Smooth muscle cell (in vitro differentiated cells): ENCODE results near the gene ELSPBP1. TPM values are rescaled to one million over a fixed set of nuclear protein-coding genes. Genes with fewer than 3 reads are reported as not detected.
"Not testable (repeated sequence)": the region's sequence is repeated elsewhere in the genome, so short reads cannot be mapped to it uniquely, and the experiment has no call there.

Experiments
- DNase-seq: peaks from one replicate; lab custom pipeline; 2025; ENCODE audit not compliant: unreplicated experiment; lab: John Stamatoyannopoulos, UW
- H2AFZ ChIP-seq: fragments of 200-600 bp; sonication (generic); 2 replicates; pipeline ENCODE4 v1.6.0; 2016; ENCODE audit warnings: antibody characterized with exemption, low read depth, mild to moderate bottlenecking
- H3F3A ChIP-seq: fragments of 200-600 bp; sonication (generic); 2 replicates; pipeline ENCODE4 v1.6.0; 2017; ENCODE audit warnings: antibody characterized with exemption, low read depth
- H3K27ac ChIP-seq: fragments of 200-600 bp; sonication (generic); 2 replicates; pipeline ENCODE4 v1.5.1; 2016; ENCODE audit warnings: low read depth, mild to moderate bottlenecking
- H3K27me3 ChIP-seq: fragments of 200-600 bp; sonication (generic); 2 replicates; pipeline ENCODE4 v1.6.1; 2016; ENCODE audit warnings: low read depth, mild to moderate bottlenecking
- H3K36me3 ChIP-seq: fragments of 200-600 bp; sonication (generic); 2 replicates; pipeline ENCODE4 v1.5.1; 2016; ENCODE audit warnings: low read depth
- H3K4me1 ChIP-seq: fragments of 200-600 bp; sonication (generic); 2 replicates; pipeline ENCODE4 v1.5.1; 2016; ENCODE audit warnings: low read depth
- H3K4me2 ChIP-seq: fragments of 200-600 bp; sonication (generic); 2 replicates; pipeline ENCODE4 v1.6.0; 2016; ENCODE audit warnings: mild to moderate bottlenecking
- H3K4me3 ChIP-seq: fragments of 200-600 bp; sonication (generic); 2 replicates; pipeline ENCODE4 v1.5.1; 2016; ENCODE audit warnings: mild to moderate bottlenecking
- H3K79me2 ChIP-seq: fragments of 200-600 bp; sonication (generic); 2 replicates; pipeline ENCODE4 v1.6.0; 2016; ENCODE audit warnings: low read depth, mild to moderate bottlenecking
- H3K9ac ChIP-seq: fragments of 200-600 bp; sonication (generic); 2 replicates; pipeline ENCODE4 v1.6.0; 2016; ENCODE audit warnings: low read depth
- H3K9me3 ChIP-seq: fragments of 200-600 bp; sonication (generic); replicated peaks from 2 replicates; pipeline ENCODE4 v1.5.1; 2016; ENCODE audit warnings: low read depth
- H4K20me1 ChIP-seq: fragments of 200-600 bp; sonication (generic); 2 replicates; pipeline ENCODE4 v1.6.0; 2016; ENCODE audit warnings: low read depth
- WGBS: methylation state at CpG from one replicate; pipeline ENCODE4 v1.1.7; 2016; ENCODE audit warnings: low lambda C conversion rate; 5-methylcytosine and 5-hydroxymethylcytosine counted together
- polyA plus RNA-seq: library from polyadenylated mRNA; unstranded; fragments of >200 nt; fragmentation: Nextera tagmentation; extraction: Ambion mirVana; gene quantifications from 2 replicates; pipeline ENCODE4 v1.2.1, GENCODE V29; 2016
- total RNA-seq: library from RNA; depleted of rRNA; stranded (reverse); fragments of >200 nt; gene quantifications from 2 replicates; pipeline ENCODE4 v1.2.3, GENCODE V29; 2014
- TF ChIP-seq, protein P1 (sequence below): fragments of 200-600 bp; sonication (generic); IDR thresholded peaks from 2 replicates; pipeline ENCODE4 v1.5.1; 2017; ENCODE audit warnings: borderline replicate concordance, mild to moderate bottlenecking, antibody characterized with exemption; ENCODE audit not compliant: insufficient read depth, poor library complexity, severe bottlenecking

Gene ELSPBP1
- total and polyA plus RNA-seq, 2 experiments from 2014 or later, result 1.3 to 2.7 TPM

- no peak overlapping the region for H3K4me2 ChIP-seq
- H3K9ac ChIP-seq, result no peak overlapping the region
- H3K36me3 ChIP-seq, result no peaks in the 10 kb centered on the region
- no peaks in the 10 kb centered on the region for H3K27me3 ChIP-seq
- H3F3A ChIP-seq, result no peaks in the 10 kb centered on the region
- TF ChIP-seq, protein P1, sequence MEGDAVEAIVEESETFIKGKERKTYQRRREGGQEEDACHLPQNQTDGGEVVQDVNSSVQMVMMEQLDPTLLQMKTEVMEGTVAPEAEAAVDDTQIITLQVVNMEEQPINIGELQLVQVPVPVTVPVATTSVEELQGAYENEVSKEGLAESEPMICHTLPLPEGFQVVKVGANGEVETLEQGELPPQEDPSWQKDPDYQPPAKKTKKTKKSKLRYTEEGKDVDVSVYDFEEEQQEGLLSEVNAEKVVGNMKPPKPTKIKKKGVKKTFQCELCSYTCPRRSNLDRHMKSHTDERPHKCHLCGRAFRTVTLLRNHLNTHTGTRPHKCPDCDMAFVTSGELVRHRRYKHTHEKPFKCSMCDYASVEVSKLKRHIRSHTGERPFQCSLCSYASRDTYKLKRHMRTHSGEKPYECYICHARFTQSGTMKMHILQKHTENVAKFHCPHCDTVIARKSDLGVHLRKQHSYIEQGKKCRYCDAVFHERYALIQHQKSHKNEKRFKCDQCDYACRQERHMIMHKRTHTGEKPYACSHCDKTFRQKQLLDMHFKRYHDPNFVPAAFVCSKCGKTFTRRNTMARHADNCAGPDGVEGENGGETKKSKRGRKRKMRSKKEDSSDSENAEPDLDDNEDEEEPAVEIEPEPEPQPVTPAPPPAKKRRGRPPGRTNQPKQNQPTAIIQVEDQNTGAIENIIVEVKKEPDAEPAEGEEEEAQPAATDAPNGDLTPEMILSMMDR, result no peak
- no peak for DNase-seq
- no peaks in the 10 kb centered on the region for H3K9me3 ChIP-seq
- H3K4me1 ChIP-seq, result no peaks in the 10 kb centered on the region
- no peak overlapping the region for H3K27ac ChIP-seq
- no peak overlapping the region for H2AFZ ChIP-seq
- no peak overlapping the region for H3K4me3 ChIP-seq
- no peaks in the 10 kb centered on the region for H4K20me1 ChIP-seq
- H3K79me2 ChIP-seq, result no peaks in the 10 kb centered on the region
- WGBS, result 33% methylated on average over 2 of the region's 2 CpGs
Measured at GRCh38 chr19:48064509-48064908, 70.1 kb downstream of the ELSPBP1 start.

DNA sequence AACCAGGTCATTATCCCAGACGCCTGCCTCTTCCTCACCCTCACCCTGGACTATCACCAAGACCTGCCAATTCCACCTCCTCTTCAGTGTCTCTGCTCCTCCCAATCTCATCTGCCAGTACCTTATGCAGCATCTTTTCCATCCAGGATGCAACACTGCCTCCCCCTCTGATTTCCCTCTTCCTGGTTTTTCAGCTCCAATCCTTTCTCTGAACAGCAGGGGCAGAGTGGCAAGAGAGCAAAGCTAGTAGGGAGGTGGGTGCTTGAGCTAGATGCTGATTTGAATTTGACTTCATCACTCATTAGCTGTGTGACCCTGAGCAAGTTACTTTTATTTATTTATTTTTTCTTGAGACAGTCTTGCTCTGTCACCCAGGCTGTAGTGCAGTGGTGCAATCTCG is 75.0 kb downstream of the ELSPBP1 start:
- Histone ChIP-seq H3K4me3 (no peak overlapping the region), H3K4me1 (no peaks in the 10 kb centered on the region), H3K4me2 (no peak overlapping the region), H3K27ac (no peak overlapping the region), H3K79me2 (no peaks in the 10 kb centered on the region), H3K36me3 (no peaks in the 10 kb centered on the region), H2AFZ (no peak overlapping the region), H3F3A (no peaks in the 10 kb centered on the region), H3K27me3 (no peaks in the 10 kb centered on the region), H3K9ac (no peak overlapping the region), H3K9me3 (no peaks in the 10 kb centered on the region), H4K20me1 (no peaks in the 10 kb centered on the region)
- WGBS, result 91% methylated on average over 2 of the region's 2 CpGs
- no peak for DNase-seq
- TF ChIP-seq, protein P1, result no peak

- H3K27ac ChIP-seq, H4K20me1 ChIP-seq, H3K36me3 ChIP-seq, H2AFZ ChIP-seq, DNase-seq, H3K9me3 ChIP-seq, H3K4me2 ChIP-seq, H3K27me3 ChIP-seq, H3K4me1 ChIP-seq, H3F3A ChIP-seq, H3K4me3 ChIP-seq, H3K9ac ChIP-seq, H3K79me2 ChIP-seq: not testable (repeated sequence)
- 93% methylated on average over 3 of the region's 3 CpGs for WGBS
Measured at GRCh38 chr19:48070177-48070769, 75.8 kb downstream of the ELSPBP1 start.

Other genes starting within 250 kb of the ELSPBP1 start
- gene NOP53, start 249.1 kb upstream of the ELSPBP1 start, total RNA-seq, result 42.8 and 48.9 TPM in 2 replicates
- 74.5 and 95.2 TPM in 2 replicates for gene NOP53, start 249.1 kb upstream of the ELSPBP1 start, polyA plus RNA-seq
- 415 and 441 TPM in 2 replicates for gene SELENOW, start 215.9 kb upstream of the ELSPBP1 start, total RNA-seq
- gene SELENOW, start 215.9 kb upstream of the ELSPBP1 start, polyA plus RNA-seq, result 527 and 558 TPM in 2 replicates
- not detected in 2 replicates for gene TPRX1, start 190.1 kb upstream of the ELSPBP1 start, total RNA-seq
- not detected in 2 replicates for gene TPRX1, start 190.1 kb upstream of the ELSPBP1 start, polyA plus RNA-seq
- not detected in 2 replicates for gene CRX, start 172.7 kb upstream of the ELSPBP1 start, total RNA-seq
- gene CRX, start 172.7 kb upstream of the ELSPBP1 start, polyA plus RNA-seq, result not detected in 2 replicates
- gene TPRX2, start 135.4 kb upstream of the ELSPBP1 start, total RNA-seq, result not detected in 2 replicates
- not detected in 2 replicates for gene TPRX2, start 135.4 kb upstream of the ELSPBP1 start, polyA plus RNA-seq
- gene SULT2A1, start 108.3 kb upstream of the ELSPBP1 start, total RNA-seq, result not detected in 2 replicates
- 0.10 TPM in 1 of 2 replicates, not detected in the other for gene SULT2A1, start 108.3 kb upstream of the ELSPBP1 start, polyA plus RNA-seq
- not detected in 2 replicates for gene BSPH1, start 2.5 kb upstream of the ELSPBP1 start, total RNA-seq
- gene BSPH1, start 2.5 kb upstream of the ELSPBP1 start, polyA plus RNA-seq, result not detected in 2 replicates
- not detected in 2 replicates for gene CABP5, start 49.4 kb downstream of the ELSPBP1 start, total RNA-seq
- not detected in 2 replicates for gene CABP5, start 49.4 kb downstream of the ELSPBP1 start, polyA plus RNA-seq
- 0.40 and 0.63 TPM in 2 replicates for gene PLA2G4C, start 116.2 kb downstream of the ELSPBP1 start, total RNA-seq
- gene PLA2G4C, start 116.2 kb downstream of the ELSPBP1 start, polyA plus RNA-seq, result 1.7 and 3.3 TPM in 2 replicates
- gene LIG1, start 175.7 kb downstream of the ELSPBP1 start, total RNA-seq, result 9.8 and 16.5 TPM in 2 replicates
- 26.1 and 38.5 TPM in 2 replicates for gene LIG1, start 175.7 kb downstream of the ELSPBP1 start, polyA plus RNA-seq
- gene ZSWIM9, start 176.0 kb downstream of the ELSPBP1 start, total RNA-seq, result 0.18 and 1.3 TPM in 2 replicates
- 1.3 and 1.6 TPM in 2 replicates for gene ZSWIM9, start 176.0 kb downstream of the ELSPBP1 start, polyA plus RNA-seq